ENCODE data around the gene CPA2.

The CPA2 gene

DNA sequence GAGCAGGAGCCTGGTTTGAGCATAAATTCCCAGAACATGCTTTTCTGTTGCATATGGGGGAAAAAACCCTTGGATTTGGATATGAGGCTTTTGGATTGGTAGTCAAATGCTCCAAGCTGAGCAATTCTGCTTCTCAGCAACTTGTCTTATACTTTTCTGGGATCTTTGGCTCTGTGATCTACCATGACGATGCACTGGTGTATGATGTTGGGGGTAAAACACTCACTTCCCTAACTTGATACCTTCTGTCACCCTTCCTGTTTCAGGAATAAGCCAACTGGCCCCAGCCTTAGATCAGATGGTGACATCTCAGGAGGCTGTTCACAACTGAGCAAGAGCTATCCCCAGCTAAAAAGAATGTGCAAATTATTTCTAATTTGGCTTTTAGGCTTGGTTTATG, 13.2 kb downstream of the CPA2 start:
- no peak for DNase-seq (ENCODE audit: low spot score)

DNA sequence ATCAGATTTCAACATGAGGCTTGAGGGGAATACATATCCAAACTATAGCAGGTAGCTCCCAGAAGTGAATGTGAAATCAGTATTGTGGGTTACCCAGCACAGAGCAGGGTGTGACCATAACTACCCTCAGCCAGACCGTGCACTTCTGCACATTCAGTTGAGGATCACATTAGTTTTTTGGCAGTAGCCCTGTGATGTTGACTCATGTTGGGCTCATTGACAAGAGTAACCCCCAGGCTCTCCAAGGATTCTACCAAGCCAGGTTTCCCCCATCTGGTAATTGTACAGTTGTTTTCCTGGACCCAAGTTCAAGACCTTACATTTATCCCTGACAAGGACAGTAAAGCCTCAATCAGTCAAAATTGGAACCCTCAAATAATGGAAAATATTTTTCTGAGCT, 14.6 kb downstream of the CPA2 start:
- DNase-seq (ENCODE audit: low spot score): no peak

DNA sequence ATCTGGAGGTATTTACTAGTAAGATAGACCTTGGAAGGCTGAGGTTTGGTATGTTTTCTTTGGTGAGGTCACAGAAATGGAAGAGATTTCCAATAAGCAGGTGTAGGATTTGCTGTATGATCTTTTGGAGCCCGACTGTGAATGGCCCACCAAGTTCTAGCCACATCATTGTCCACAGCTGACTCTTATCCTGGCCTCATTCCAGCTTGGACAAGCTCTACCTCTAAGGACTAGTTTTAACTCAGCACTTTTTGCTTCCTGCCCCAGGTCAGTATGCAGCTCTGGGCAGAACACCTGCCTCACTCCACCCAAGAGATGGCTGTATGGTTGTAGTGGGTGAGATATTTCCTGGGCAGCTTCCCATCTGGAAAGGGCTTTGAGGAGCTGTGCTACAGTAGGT, 20.2 kb downstream of the CPA2 start:
- DNase-seq (ENCODE audit: low spot score): no peak

DNA sequence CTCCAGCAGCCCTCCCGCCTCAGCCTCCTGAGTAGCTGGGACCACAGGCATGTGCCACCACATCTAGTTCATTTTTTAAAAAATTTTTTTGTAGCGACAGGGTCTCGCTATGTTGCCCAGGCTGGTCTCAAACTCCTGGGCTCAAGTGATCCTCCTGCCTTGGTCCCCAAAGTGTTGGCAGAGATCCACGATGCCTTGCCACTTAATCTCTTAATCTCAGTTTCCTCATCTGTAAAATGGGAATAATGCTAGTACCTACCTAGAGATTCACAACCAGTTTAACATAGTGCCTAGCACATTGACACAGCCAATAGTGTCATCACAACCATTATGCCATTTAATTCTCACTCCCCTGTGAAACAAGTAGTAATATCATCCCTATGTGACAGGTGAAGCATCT, 21.5 kb downstream of the CPA2 start:
- DNase-seq (ENCODE audit: low spot score): no peak

DNA sequence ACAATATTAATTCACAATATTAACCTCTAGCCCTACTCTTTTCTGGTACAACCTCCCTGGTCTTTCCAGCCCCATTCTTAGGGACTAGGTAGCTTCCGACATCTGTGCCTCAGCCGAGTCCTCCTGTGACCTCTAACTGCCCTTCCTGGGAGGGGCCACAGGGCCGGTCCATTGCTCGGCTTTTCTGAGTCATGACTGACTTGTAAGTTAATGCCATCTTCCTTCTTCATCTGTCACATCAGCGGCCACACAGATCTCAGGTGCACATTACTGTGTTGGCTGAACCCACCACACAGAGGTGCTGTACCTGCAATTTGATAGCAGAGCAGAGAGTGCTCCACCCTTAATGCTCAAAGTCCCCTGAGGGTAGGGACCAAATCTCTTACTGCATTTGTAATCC, 22.2 kb downstream of the CPA2 start:
- DNase-seq (ENCODE audit: low spot score): no peak

DNA sequence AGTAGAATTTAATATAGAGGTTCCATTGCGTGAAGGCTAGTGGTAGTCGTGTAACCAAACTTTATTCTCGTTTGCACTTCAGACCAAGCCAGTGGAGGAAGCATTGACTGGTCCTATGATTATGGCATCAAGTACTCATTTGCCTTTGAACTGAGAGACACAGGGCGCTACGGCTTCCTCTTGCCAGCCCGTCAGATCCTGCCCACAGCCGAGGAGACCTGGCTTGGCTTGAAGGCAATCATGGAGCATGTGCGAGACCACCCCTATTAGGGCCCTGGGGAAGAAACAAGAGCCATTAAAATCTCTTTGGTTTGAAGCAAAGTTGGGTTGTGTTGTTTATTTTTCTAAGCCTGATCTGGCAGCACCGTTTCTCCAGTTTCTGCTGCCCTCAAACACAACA, 22.8 kb downstream of the CPA2 start:
- DNase-seq (ENCODE audit: low spot score): no peak

DNA sequence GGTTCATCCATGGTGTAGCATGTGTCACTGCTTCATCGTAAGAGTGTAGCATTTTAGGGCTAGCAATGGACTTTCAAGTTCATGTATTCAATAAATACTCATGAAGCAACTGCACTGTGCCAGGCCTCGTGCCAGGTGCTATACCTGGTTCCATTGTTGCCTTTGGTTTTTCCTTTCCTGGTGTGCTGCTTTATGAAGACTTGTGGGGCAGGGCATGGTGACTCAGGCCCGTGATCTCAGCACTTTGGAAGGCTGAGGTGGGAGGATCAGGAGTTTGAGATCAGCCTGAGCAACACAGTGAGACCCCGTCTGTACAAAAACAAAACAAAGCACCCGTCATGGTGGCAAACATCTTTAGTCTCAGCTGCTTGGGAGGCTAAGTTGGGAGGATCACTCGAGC, 24.1 kb downstream of the CPA2 start:
- no peak for DNase-seq (ENCODE audit: low spot score)

DNA sequence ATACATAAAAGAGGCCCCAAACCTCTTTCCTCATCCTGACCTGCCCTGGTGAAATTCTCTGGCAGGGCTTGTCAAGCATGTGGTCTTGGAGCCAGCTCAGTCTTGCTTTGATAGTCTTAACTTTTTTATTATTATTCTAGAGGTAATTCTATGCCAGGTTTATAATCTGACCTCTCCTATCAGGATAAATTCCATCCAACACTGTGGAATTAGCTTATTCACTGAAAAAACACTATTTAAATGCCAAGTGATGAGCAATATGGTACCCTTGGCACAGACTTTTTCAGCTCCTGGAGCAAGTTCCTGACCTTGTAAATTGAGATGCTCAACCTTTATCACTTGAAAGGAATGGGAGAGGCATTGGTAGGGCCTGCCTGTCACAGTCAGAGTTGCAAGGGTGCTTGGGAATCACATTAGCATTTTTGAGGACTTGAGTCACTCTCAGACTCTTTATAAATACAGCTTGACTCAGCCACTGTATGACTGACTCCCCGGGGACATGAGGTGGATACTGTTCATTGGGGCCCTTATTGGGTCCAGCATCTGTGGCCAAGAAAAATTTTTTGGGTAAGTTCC, 26.1 kb downstream of the CPA2 start, which contains the start of gene CPA4:
Gene CPA4, plus strand, starts transcription at position 480 of the 576 bp plus-strand sequence. Its CDS starts 20 bp downstream, at position 500.
- no peak for DNase-seq (ENCODE audit: low spot score)

DNA sequence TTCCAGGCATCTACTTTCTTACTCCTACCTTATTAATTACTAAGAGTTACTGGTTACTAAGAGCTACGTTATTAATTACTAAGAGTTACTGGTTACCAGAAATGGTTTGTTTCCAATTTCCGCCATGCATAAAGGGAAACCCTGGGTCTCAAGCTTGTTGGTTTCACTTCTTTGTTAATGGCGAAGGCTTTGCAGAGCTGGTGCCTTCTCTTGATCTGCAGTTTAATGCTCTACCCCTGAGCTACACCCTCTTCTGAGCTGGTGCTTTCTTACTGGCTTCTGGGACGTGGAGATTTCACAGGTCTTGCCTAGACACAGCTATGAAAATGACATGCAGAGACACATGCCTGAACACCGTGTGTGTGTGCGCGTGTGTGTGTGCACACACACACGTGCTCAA, 26.9 kb downstream of the CPA2 start:
- DNase-seq (ENCODE audit: low spot score): no peak

DNA sequence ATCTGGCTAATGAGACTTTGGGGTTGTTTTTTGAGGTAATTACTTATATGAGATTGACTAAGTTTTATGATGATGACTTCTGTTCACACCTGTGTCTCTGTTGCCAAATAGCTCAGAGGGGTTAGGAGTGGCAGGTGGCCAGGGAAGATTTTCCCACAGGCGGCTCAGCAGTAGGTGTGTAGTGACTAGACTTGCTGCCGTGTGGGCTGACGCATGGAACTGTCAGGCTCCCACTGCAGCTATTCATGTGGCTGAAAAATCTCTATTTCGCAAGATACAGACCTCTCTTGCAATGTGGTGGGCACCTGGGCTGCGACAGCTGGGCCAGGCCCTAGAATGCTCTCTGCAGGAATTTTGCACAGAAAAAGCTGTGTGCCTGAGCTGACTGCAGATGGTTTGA, 27.7 kb downstream of the CPA2 start:
- no peak for DNase-seq (ENCODE audit: low spot score)

DNA sequence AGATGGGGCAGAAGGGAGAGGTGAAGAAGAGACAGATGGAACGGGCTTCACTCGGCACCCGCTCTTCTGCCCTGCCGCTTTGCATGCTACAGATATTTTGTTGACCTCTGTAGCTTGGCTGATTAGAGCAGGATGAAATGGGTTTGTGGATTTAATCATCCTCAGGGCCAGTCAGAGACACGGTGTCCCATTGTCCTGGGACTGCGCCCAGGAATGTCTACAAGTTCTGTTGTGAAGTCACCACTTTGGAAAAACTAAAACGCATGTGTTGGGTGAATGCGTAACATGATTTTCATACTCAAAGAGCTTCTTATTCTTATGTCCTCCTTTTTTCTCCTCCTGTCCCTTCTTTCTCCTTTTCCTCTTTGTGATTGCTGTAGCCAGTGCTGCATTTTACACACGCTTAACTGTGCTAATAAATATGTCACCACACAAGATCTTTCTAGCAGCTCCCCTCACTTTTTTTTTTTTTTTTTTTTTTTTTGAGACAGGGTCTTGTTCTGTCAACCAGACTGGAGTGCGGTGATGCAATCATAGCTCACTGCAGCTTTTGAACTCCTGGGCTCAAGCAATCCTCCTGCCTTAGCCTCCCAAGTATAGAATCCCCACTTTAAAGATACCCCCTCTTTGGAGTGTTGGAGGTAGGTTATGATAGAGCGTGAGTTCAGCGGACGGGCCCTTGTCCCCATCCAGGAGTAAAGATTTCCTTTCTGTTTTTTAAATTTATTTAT, 29.7 kb downstream of the CPA2 start:
- no peak for DNase-seq (ENCODE audit: low spot score)

DNA sequence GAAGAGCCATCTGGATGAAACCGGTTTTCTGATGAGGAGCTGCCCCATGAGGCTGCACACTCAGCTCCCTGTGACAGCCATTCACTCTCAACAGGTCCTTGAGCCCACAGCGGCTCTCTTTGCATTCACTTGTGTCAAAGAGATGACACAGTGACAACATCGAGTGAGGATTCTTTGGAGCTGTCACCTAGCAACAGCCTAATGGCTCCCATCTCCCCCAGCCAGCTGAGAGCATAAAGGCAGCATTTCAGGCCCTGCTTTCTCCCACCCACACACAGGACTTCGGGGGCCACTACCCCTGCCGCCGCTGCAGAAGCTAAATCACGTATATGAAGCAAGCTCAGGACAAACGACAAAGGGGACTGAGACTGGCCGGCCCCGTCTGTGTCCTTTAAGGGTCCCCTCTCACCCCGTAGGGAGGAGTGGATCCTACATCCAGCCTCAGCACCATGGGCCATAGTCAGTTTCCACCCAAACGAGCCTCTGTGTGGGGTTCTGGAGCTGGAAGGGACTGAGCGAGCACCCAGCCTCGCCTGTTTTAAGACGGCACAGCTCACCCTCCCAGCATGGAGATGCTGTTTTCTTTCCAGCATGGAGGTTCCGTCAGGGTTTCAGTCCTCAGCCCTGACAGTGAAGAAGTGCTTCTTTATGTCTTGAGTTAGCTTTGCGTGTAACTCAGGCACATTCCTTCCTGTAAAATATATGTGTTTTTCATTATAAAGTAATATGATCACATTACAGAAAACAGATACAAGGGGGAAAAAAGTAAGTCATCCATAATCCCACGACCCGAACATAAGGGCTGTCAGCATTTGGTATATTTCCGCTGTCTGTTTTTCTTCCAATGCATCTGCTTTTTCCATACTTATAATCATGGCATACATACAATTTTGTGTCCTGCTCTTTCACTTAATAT, 31.2 kb downstream of the CPA2 start:
- DNase-seq (ENCODE audit: low spot score): no peak

DNA sequence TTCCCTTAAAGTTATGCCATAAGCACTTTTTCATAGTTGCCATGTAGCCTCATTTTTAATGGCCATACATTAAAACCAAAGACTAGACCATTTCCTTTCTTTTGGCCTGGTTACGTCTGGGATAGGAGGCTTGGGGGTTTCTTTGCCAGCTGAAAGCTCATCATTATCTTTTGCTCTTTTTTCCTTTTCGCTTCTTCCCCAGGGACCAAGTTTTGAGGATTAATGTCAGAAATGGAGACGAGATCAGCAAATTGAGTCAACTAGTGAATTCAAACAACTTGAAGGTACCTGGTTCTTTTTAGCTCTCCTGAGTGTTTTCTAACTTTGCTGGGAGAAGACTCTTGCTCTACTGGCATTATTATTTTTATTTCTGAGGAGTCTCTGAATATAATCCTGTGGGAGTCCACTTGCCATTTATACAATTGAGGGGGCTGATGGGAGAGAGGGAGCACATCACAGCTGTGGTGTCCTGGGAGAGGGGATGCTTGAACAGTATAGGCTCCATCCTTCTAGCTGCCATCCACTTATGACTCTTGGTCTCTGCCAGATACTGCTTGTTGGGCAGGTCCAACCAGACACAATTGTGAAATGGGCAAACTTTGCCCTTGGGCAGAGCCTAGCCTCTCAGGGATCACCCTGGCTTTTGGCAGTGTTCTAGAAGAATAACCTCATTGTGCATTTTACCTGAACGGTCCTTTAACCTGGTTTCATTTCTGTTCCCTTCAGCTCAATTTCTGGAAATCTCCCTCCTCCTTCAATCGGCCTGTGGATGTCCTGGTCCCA, 32.1 kb downstream of the CPA2 start:
- no peak for DNase-seq (ENCODE audit: low spot score)

DNA sequence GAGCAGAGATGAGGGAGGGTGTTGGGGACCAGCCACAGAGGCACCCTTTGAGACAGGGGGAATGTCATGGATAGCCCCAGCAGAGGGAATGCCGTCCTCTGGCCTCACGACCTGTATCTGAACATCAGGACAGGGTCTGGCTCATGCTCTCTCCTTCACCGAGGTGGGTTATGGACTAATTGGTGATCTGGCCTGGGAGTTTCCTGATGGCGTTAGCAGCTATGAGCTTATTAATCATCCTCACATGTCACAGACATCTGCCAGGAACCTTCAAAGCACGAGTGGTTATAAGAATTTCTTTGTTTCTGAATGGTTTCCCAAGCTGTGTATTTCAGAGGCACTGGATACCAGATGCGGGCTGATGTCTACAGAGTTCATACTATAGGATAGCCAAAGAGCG, 33.2 kb downstream of the CPA2 start:
- no peak for DNase-seq (ENCODE audit: low spot score)

DNA sequence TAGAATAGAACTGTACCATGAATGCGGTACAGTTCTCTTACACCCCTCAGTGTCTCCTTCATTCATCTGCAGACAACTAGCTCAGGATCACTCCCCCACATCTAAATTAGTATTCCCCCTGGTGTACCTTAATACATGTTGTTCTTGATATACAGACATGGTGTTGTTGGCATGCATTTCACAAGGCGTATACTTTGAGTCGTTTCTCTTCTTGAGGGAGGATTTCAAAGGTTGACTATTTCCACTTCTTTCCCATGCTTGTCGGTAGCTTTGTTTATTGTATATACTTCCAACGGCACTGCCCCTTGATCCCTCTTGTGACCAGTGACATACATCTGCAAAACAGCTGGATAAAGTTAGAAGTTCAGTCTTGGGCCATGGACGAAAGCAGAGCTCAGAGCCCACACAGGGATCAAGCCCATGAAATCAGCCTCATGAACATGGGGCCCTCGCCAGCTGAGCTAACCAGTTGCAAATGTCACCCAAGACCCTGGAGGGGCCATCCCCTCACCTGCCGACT, 34.9 kb downstream of the CPA2 start:
- DNase-seq (ENCODE audit: low spot score): no peak

DNA sequence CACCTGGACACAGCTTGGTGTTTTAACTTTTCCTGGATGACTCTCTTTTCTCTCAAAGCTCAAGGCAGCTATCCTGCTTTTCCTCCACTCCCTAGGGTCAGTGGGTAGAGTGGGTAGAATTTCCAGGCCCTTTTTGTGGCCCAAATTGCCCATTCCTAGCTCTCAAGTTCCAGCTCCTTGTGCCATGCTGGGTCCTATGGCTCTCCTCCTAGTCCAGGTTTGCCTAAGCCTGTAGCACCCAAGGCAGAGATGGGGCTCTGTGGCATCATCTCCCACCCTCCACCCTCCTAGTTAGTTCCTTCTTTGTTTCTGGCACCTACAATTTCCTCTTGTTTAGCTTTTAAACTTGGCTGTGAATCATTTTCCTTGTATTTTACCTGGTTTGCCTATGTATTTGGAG, 36.0 kb downstream of the CPA2 start:
- DNase-seq (ENCODE audit: low spot score): no peak

DNA sequence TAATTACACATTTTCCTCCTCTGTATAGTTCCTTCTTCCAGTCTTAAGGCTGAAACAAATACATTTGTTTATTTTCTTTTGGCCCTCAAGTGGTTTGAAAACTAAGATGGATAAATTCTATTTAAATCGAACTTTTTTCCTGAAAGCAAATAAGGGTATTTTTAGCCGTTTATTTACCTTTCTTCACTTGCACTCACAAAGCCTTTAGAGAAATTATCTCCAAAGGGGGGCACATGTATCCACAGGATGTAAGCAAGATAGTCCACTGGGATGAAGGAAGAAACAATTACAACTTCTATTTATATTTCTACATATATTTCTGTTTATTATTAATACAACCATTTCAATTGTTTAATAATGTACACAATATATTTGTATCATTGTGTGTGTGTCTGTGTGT, 36.5 kb downstream of the CPA2 start:
- DNase-seq (ENCODE audit: low spot score): no peak

DNA sequence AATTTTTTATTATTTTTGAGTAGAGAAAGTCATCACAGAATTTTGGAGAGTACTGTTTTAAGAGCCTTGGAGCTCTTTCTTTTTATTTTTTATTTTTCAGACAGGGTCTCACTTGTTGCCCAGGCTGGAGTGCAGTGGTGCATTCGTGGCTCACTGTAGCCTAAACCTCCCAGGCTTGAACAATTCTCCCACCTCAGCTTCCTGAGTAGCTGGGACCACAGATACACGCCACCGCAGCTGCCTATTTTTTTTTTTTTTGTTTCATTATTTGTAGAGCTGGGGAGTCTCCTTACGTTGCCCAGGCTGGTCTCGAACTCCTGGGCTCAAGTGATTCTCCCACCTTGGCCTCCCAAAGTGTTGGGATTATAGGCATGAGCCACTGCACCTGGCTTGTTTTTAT, 36.9 kb downstream of the CPA2 start:
- DNase-seq (ENCODE audit: low spot score): no peak

DNA sequence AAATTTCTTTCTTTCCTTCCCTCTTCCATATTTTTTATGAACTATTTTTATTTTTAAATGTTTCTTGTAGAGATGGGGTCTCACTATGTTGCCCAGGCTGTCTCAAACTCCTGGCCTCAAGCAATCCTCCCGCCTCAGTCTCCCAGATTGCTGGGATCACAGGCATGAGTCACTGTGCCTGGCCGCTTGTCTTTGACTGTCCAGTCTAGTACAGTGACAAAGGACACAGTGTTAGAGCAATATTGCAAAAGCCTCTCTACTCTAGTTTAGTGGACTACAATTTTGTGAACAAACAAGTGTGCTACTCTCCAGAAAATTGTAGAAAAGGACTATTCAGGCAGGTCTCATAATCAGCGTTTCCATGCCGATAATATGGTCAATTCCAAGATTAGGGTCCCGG, 37.3 kb downstream of the CPA2 start:
- DNase-seq (ENCODE audit: low spot score): peak; percentile 54

DNA sequence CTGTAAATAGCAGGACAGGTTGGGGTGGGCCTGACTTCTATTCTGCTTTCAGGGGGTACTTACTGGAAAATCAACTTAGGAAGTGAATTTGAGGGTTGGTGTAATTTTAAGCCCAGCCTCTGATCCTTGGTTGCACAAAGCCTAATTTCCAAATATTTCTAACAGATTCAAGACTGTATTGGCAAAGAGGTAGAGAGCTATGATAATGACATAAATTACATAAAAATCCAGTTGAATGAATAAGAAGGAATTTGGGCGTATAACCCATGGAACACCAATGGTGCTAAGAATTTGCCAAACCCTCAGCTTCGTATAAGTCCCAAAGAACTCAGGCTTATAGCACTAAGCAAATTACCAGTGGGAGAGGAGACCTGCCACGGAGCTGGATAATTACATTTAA, 38.2 kb downstream of the CPA2 start:
- no peak for DNase-seq (ENCODE audit: low spot score)

DNA sequence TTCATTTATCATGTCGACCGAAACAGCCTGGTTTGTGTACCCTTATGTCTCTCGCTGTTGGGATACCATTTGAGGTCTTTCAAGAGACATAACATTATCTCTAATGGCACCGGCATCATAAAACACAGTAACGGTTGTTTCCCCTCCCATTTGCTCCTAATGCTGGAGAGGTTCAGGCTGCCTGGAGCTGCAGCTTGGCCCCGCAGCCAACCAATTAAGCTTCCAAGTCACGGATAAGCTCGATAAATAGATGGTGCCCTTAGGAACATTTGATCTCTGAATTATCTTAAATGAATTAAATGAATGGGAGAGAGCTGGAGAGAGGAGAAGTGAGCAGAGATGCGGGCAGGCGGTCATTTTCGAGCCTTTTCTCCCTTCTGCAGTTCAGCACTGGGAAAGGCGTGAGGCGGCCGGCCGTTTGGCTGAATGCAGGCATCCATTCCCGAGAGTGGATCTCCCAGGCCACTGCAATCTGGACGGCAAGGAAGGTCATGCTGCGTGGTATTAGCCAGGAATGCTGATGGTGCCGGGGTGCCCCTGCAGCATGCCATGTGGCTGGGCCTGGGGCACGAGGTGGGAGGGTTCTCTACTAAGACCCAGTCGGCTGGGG, 38.9 kb downstream of the CPA2 start:
- no peak for DNase-seq (ENCODE audit: low spot score)

DNA sequence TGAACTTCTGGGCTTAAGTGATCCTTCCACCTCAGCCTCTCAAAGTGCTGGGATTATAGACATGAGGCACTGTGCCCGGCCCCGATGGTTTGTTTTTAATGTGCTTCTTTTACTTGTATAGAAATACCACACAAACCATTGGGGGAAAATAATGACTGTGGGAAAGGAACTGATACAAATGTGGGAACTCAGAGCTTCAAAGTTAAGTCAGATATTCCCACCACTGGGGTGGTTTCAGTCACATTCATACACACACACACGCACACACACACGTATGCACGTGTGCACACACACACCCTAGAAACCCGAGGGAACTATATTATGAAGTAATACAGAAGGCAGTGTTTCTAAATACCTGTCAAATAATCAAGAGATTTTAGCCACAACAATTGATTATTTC, 43.3 kb downstream of the CPA2 start:
- no peak for DNase-seq (ENCODE audit: low spot score)
